WTC11 (cell line): ENCODE data around the gene B4GALT6.

Experiments used
- CTCF ChIP-seq: fragments of 200-600 bp; IDR thresholded peaks from 2 replicates; pipeline ENCODE4 v1.8.0; 2022; ENCODE audit warnings: antibody characterized with exemption
- JUN ChIP-seq: sonication (generic); formaldehyde crosslinking; IDR thresholded peaks from 2 replicates; pipeline ENCODE4 v1.8.0; 2023; ENCODE audit warnings: mild to moderate bottlenecking, missing genetic modification reagents
- NR3C1 ChIP-seq: sonication (generic); formaldehyde crosslinking; conservative IDR thresholded peaks from 2 replicates; pipeline ENCODE4 v1.8.1; 2023; ENCODE audit warnings: low read depth, mild to moderate bottlenecking, missing genetic modification reagents
- TF ChIP-seq, protein P1 (sequence below): sonication (generic); formaldehyde crosslinking; IDR thresholded peaks from 2 replicates; pipeline ENCODE4 v1.8.1; 2022; ENCODE audit warnings: missing genetic modification reagents, borderline replicate concordance
- TF ChIP-seq, protein P2 (sequence below): sonication (generic); formaldehyde crosslinking; IDR thresholded peaks from 2 replicates; pipeline ENCODE4 v1.8.1; 2023; ENCODE audit warnings: mild to moderate bottlenecking, missing genetic modification reagents

GRCh38 chr18:31646332-31647126 lies 37.9 kb downstream of the B4GALT6 start:
- TF ChIP-seq CTCF: no peak
- TF ChIP-seq, protein P1, sequence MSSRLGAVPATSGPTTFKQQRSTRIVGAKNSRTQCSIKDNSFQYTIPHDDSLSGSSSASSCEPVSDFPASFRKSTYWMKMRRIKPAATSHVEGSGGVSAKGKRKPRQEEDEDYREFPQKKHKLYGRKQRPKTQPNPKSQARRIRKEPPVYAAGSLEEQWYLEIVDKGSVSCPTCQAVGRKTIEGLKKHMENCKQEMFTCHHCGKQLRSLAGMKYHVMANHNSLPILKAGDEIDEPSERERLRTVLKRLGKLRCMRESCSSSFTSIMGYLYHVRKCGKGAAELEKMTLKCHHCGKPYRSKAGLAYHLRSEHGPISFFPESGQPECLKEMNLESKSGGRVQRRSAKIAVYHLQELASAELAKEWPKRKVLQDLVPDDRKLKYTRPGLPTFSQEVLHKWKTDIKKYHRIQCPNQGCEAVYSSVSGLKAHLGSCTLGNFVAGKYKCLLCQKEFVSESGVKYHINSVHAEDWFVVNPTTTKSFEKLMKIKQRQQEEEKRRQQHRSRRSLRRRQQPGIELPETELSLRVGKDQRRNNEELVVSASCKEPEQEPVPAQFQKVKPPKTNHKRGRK (CRISPR knock-in tag): no peak
- TF ChIP-seq, protein P2, sequence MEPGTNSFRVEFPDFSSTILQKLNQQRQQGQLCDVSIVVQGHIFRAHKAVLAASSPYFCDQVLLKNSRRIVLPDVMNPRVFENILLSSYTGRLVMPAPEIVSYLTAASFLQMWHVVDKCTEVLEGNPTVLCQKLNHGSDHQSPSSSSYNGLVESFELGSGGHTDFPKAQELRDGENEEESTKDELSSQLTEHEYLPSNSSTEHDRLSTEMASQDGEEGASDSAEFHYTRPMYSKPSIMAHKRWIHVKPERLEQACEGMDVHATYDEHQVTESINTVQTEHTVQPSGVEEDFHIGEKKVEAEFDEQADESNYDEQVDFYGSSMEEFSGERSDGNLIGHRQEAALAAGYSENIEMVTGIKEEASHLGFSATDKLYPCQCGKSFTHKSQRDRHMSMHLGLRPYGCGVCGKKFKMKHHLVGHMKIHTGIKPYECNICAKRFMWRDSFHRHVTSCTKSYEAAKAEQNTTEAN (CRISPR knock-in tag): no peak
- no peak for TF ChIP-seq JUN
- TF ChIP-seq NR3C1: no peak
